GM12891 (cell line): ENCODE results near the gene PRKCE.

Experiments
- PAX5 ChIP-seq: IDR thresholded peaks from 2 replicates; pipeline ENCODE4 v1.6.1; 2011; ENCODE audit warnings: low read length, moderate library complexity, mild to moderate bottlenecking; ENCODE audit not compliant: insufficient read depth, severe bottlenecking
- POLR2A ChIP-seq: IDR thresholded peaks from 2 replicates; pipeline ENCODE4 v1.6.1; 2011; ENCODE audit warnings: low read depth, low read length, control low read depth
- POLR2AphosphoS5 ChIP-seq: IDR thresholded peaks from 2 replicates; pipeline ENCODE4 v1.6.1; 2011; ENCODE audit warnings: low read depth, low read length, control low read depth
- POU2F2 ChIP-seq: IDR thresholded peaks from 2 replicates; pipeline ENCODE4 v1.6.1; 2011; ENCODE audit warnings: low read depth, mild to moderate bottlenecking, control low read depth, low read length, moderate library complexity
- SPI1 ChIP-seq: IDR thresholded peaks from 2 replicates; pipeline ENCODE4 v1.6.1; 2011; ENCODE audit warnings: low read depth, low read length, control low read depth
- TAF1 ChIP-seq: IDR thresholded peaks from 2 replicates; pipeline ENCODE4 v1.6.1; 2011; ENCODE audit warnings: low read depth, low read length, control low read depth

DNA sequence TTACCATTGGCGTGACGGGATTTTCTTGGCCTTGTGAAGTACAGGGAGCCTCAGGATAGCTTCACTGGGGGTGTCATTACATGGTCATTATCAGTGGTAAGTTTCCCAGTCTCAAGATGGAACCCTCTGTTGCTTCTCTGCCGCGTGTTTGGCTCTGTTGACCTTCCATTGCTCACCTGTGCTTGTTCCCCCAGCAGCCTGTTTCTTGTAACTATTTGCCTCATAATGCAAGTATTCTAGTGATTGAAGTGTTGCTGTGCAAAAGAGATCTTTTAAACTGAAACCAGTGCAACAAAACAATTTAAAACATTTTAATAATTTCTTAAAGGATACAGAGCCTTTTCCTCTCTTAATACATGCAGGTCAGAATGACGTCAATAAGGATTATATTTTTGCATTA is 24.6 kb downstream of the PRKCE start:
- no peak for TF ChIP-seq POLR2AphosphoS5
- no peak for TF ChIP-seq POLR2A
- no peak for TF ChIP-seq TAF1
- TF ChIP-seq POU2F2 = no peak
- TF ChIP-seq SPI1 = no peak
- TF ChIP-seq PAX5 = no peak
